ENCODE results near the gene LAMA2. TPM values are rescaled to one million over a fixed set of nuclear protein-coding genes. Genes with fewer than 3 reads are reported as not detected.

LAMA2 gene
- total RNA-seq, 2 donors from 2014 or later = 111 to 217 TPM

- Histone ChIP-seq H3K36me3 (peaks cover 5% of the 10 kb centered on the region), H3K4me3 (no peak overlapping the region), H3K27me3 (replicated peaks; ENCODE audit: insufficient read depth) (no peaks in the 10 kb centered on the region), H3K4me1 (ENCODE audit: control insufficient read depth in 1 of 2, low read depth in 2 of 2) (no peaks in the 10 kb centered on the region), H3K27ac (no peak overlapping the region), H3K9me3 (no peaks in the 10 kb centered on the region)
- TF ChIP-seq, protein P1, sequence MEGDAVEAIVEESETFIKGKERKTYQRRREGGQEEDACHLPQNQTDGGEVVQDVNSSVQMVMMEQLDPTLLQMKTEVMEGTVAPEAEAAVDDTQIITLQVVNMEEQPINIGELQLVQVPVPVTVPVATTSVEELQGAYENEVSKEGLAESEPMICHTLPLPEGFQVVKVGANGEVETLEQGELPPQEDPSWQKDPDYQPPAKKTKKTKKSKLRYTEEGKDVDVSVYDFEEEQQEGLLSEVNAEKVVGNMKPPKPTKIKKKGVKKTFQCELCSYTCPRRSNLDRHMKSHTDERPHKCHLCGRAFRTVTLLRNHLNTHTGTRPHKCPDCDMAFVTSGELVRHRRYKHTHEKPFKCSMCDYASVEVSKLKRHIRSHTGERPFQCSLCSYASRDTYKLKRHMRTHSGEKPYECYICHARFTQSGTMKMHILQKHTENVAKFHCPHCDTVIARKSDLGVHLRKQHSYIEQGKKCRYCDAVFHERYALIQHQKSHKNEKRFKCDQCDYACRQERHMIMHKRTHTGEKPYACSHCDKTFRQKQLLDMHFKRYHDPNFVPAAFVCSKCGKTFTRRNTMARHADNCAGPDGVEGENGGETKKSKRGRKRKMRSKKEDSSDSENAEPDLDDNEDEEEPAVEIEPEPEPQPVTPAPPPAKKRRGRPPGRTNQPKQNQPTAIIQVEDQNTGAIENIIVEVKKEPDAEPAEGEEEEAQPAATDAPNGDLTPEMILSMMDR (IDR thresholded peaks at IDR 0.05) = no peak
- DNase-seq (ENCODE audit: low spot score) (no peak), ATAC-seq (ENCODE audit: insufficient number of reproducible peaks, low FRiP score, low read depth) (no peak)
These were observed 625.7 kb downstream of the LAMA2 start for GRCh38 chr6:129508477-129509145.

DNA sequence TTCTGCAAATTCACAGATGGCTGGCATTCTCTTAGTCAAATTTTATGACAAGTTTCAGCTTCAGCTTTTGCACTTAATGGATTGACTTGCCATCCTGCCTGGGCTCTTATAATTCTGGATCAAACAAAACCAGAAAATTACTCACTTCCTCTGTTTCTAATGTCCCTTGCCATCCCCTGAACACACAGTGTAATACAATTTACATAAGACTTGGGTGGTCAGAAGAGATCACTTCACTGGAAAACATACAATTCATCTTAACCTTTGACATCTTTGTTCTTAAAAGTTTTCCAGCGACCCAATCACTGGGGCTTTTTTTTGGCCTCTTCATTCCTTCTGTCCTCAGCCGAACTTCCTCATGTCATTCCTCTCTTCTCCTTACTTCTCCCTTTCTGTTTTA lies 628.0 kb downstream of the LAMA2 start:
- H3K36me3 ChIP-seq = peaks cover 6% of the 10 kb centered on the region
- H3K27me3 ChIP-seq (replicated peaks; ENCODE audit: insufficient read depth) = no peaks in the 10 kb centered on the region
- no peaks in the 10 kb centered on the region for H3K4me1 ChIP-seq (ENCODE audit: control insufficient read depth in 1 of 2, low read depth in 2 of 2)
- ATAC-seq (ENCODE audit: insufficient number of reproducible peaks, low FRiP score, low read depth) (no peak), DNase-seq (ENCODE audit: low spot score) (no peak)
- no peak overlapping the region for H3K27ac ChIP-seq
- H3K4me3 ChIP-seq = no peak overlapping the region
- no peaks in the 10 kb centered on the region for H3K9me3 ChIP-seq
- TF ChIP-seq, protein P1 (IDR thresholded peaks at IDR 0.05) = no peak

DNA sequence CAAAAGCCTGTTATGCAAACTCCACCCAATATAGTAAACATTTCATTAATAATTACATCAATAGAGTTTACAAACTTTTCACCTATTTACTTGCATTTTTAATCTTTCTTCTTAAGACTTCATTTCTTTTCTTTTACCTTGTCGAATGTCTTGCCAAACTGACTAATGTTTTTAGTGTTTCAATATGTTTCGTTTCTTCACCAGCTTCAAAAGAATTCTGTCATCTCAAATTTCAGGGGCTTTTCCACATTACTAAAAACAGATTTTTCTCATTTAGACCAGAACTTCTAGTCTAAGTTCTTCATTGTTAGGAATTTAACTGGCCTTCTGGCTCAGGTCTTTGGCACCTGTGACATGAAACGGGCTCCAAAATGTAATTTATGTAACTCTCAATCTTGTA lies 630.5 kb downstream of the LAMA2 start:
- TF ChIP-seq, protein P1 (IDR thresholded peaks at IDR 0.05) = no peak
- Histone ChIP-seq H3K4me1 (ENCODE audit: control insufficient read depth in 1 of 2, low read depth in 2 of 2) (no peaks in the 10 kb centered on the region), H3K36me3 (peaks cover 7% of the 10 kb centered on the region), H3K4me3 (no peak overlapping the region), H3K9me3 (no peaks in the 10 kb centered on the region), H3K27me3 (replicated peaks; ENCODE audit: insufficient read depth) (no peaks in the 10 kb centered on the region), H3K27ac (no peak overlapping the region)
- no peak for ATAC-seq (ENCODE audit: insufficient number of reproducible peaks, low FRiP score, low read depth)
- no peak for DNase-seq (ENCODE audit: low spot score)

DNA sequence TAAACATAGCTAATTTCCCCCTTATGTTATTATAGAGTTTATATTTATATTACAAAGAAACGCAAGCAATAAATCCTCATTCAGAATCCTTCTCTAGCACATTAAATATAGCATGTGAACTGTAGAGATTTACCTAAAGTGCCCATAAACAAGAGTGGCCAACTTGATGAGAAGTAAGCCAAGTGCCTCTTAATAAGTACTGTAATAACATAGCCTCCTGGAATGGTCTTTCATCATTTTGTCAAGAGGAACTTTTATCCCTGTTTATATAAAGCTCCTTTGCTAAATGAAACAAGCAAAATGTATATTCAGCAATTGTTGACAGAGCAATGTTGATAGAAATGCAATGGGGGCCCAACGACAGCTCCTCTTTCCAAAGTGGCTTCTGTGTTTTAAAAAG lies 632.1 kb downstream of the LAMA2 start:
- TF ChIP-seq, protein P1 (IDR thresholded peaks at IDR 0.05) = no peak
- DNase-seq (ENCODE audit: low spot score) (no peak), ATAC-seq (ENCODE audit: insufficient number of reproducible peaks, low FRiP score, low read depth) (no peak)
- Histone ChIP-seq H3K27me3 (replicated peaks; ENCODE audit: insufficient read depth) (no peaks in the 10 kb centered on the region), H3K36me3 (peaks cover 7% of the 10 kb centered on the region), H3K27ac (no peak overlapping the region), H3K4me1 (ENCODE audit: control insufficient read depth in 1 of 2, low read depth in 2 of 2) (no peaks in the 10 kb centered on the region), H3K4me3 (no peak overlapping the region), H3K9me3 (no peaks in the 10 kb centered on the region)

GRCh38 chr6:129516005-129516404 lies 633.1 kb downstream of the LAMA2 start:
- H3K4me3 ChIP-seq = no peak overlapping the region
- H3K36me3 ChIP-seq = peaks cover 7% of the 10 kb centered on the region
- TF ChIP-seq, protein P1 (IDR thresholded peaks at IDR 0.05) = no peak
- DNase-seq (ENCODE audit: low spot score) = no peak
- no peaks in the 10 kb centered on the region for H3K9me3 ChIP-seq
- no peak overlapping the region for H3K27ac ChIP-seq
- H3K4me1 ChIP-seq (ENCODE audit: control insufficient read depth in 1 of 2, low read depth in 2 of 2) = no peaks in the 10 kb centered on the region
- no peak for ATAC-seq (ENCODE audit: insufficient number of reproducible peaks, low FRiP score, low read depth)
- no peaks in the 10 kb centered on the region for H3K27me3 ChIP-seq (replicated peaks; ENCODE audit: insufficient read depth)
